ENCODE measurements around the gene MESD.

GRCh38 chr15:81025721-81026370 is 36.2 kb upstream of the MESD start:
- TF ChIP-seq, protein P1, sequence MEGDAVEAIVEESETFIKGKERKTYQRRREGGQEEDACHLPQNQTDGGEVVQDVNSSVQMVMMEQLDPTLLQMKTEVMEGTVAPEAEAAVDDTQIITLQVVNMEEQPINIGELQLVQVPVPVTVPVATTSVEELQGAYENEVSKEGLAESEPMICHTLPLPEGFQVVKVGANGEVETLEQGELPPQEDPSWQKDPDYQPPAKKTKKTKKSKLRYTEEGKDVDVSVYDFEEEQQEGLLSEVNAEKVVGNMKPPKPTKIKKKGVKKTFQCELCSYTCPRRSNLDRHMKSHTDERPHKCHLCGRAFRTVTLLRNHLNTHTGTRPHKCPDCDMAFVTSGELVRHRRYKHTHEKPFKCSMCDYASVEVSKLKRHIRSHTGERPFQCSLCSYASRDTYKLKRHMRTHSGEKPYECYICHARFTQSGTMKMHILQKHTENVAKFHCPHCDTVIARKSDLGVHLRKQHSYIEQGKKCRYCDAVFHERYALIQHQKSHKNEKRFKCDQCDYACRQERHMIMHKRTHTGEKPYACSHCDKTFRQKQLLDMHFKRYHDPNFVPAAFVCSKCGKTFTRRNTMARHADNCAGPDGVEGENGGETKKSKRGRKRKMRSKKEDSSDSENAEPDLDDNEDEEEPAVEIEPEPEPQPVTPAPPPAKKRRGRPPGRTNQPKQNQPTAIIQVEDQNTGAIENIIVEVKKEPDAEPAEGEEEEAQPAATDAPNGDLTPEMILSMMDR (IDR thresholded peaks at IDR 0.05) = no peak
- TF ChIP-seq POLR2A (IDR thresholded peaks at IDR 0.05) = no peak

Measured in heart left ventricle (tissue), 13 donors.